Astrocyte of the cerebellum (primary cell): Measurements from ENCODE around the gene DMRTB1.

Experiments
- DNase-seq: peaks from one replicate; pipeline ENCODE4 v3.0.0-alpha.2; 2011; ENCODE audit warnings: low read depth
- H3K4me3 ChIP-seq: 2 replicates; pipeline ENCODE4 v1.5.1; 2011; ENCODE audit warnings: mild to moderate bottlenecking, low read depth, low read length, moderate library complexity
- in situ Hi-C: cut with HindIII; loops from 2 replicates; pipeline ENCODE4 v1.10.0; 2017; ENCODE audit warnings: low sequenced_read_pairs
- TF ChIP-seq, protein P1 (sequence below): IDR thresholded peaks from 2 replicates; pipeline ENCODE4 v1.5.1; 2012; ENCODE audit warnings: low read length, low read depth, moderate library complexity, mild to moderate bottlenecking; ENCODE audit errors: missing control alignments

DMRTB1 gene

DNA sequence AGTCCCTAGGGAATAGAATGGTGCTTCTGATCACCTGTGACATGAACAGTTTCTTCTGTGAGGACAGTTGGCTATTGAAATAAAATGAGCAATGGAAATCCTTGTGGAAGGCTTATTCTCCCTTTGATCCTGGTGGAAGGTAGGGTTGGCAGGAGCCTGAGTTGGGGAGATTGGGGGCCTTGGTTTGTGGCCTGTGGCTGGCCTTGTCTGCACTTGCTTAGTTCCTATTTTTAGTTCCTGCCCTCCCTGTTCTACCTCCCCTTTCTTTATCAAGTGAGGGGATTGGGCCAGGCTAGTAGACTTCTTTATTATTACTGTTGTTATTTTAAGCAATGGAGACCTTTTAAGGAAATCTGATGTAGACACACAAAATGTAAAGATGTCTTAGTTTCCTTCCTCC, 8.2 kb downstream of the DMRTB1 start:
- TF ChIP-seq, protein P1, sequence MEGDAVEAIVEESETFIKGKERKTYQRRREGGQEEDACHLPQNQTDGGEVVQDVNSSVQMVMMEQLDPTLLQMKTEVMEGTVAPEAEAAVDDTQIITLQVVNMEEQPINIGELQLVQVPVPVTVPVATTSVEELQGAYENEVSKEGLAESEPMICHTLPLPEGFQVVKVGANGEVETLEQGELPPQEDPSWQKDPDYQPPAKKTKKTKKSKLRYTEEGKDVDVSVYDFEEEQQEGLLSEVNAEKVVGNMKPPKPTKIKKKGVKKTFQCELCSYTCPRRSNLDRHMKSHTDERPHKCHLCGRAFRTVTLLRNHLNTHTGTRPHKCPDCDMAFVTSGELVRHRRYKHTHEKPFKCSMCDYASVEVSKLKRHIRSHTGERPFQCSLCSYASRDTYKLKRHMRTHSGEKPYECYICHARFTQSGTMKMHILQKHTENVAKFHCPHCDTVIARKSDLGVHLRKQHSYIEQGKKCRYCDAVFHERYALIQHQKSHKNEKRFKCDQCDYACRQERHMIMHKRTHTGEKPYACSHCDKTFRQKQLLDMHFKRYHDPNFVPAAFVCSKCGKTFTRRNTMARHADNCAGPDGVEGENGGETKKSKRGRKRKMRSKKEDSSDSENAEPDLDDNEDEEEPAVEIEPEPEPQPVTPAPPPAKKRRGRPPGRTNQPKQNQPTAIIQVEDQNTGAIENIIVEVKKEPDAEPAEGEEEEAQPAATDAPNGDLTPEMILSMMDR: no peak
- in situ Hi-C loops: no loop called here
- DNase-seq: no peak
- no peak overlapping the region for H3K4me3 ChIP-seq

DNA sequence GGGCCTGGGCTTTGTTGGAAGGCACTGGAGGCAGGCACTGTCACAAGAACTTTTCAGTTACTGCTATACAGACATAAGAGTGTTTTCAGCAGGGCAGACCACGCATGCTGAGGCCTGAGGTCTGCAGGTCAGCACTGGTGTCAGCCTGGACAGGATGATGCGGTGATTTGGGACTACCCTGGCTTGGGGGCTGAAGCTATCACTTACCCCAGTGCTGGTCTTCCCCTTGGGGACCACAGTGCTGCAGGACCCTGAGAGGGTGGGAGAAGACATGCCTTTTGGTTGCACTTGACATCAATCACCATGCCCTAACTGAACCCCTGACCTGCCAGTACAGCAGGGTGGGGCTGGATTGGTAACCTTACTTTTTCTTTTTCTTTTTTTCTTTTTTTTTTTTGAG, 9.2 kb downstream of the DMRTB1 start:
- DNase-seq: no peak
- in situ Hi-C loops: no loop called here
- no peak overlapping the region for H3K4me3 ChIP-seq
- TF ChIP-seq, protein P1: no peak

GRCh38 chr1:53469373-53469772, 10.2 kb downstream of the DMRTB1 start:
- TF ChIP-seq, protein P1: no peak
- no peak overlapping the region for H3K4me3 ChIP-seq
- in situ Hi-C loops: no loop called here
- no peak for DNase-seq

DNA sequence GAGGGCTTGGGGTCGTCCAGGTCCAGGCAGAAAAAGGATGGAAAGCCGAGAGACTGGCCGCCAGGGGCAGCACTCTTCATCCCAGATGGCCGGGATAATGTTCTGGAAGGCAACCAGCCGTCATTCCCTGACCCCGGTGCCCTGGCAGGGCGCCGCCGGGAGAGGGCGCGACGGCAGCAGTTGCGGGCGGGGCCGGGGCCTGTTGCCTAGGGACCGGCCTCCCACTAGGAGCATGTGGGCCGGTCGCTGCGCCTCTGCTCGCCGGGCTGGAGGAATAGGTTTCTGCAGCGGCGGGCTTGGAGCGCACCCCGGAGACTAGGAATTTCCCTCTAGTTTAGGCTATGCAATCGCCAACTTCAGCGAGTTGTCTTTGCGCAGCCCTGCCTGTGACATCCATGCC, 11.0 kb downstream of the DMRTB1 start:
- DNase-seq: peak; percentile 55
- in situ Hi-C loops: no loop called here
- H3K4me3 ChIP-seq: peak overlapping the region; percentile 12
- TF ChIP-seq, protein P1: peak; percentile 75

DNA sequence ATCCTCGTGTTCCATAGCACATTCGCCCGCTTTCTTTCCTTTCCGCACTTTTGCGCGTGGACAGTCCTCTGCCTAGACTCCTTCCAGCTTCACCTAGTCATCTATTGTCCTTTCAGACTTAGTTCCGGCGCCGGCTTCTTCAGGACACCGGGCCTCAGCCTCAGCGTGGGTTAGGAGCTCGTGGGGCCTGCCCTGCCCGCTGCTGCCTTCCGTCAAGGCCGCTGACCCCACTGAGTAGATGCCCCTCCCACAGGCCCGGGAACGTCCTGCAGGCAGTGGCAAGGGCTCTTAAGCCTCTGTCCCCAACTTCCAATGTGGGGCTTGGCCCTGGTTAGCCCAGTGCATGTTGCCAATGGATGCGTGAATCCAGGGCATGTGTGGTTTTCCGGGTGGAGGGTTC, 11.4 kb downstream of the DMRTB1 start:
- peak overlapping the region; percentile 12 for H3K4me3 ChIP-seq
- in situ Hi-C loops: no loop called here
- DNase-seq: no peak
- TF ChIP-seq, protein P1: no peak

GRCh38 chr1:53471000-53471399, 11.8 kb downstream of the DMRTB1 start:
- in situ Hi-C loops: no loop called here
- DNase-seq: no peak
- no peak overlapping the region for H3K4me3 ChIP-seq
- TF ChIP-seq, protein P1: no peak

GRCh38 chr1:53473463-53473862, 14.3 kb downstream of the DMRTB1 start:
- DNase-seq: peak; percentile 5
- TF ChIP-seq, protein P1: peak; percentile 53
- H3K4me3 ChIP-seq: no peak overlapping the region
- in situ Hi-C loops: no loop called here
